ENCODE data around the gene HOXA3. TPM values are rescaled to one million over a fixed set of nuclear protein-coding genes. Genes with fewer than 3 reads are reported as not detected.

Gene HOXA3
- total and polyA plus RNA-seq, 9 of the 15 experiments (the other 6 are each of a cell fraction or from before 2014, with no cell fraction given): 0.04 to 0.13 TPM; not detected in 7

- Histone ChIP-seq H3K27me3 (ENCODE audit: control insufficient read depth in 2 of 2, insufficient read depth in 2 of 2, low read length in 2 of 2) (peaks cover 55 to 82% of the 10 kb centered on the region in 2 experiments), H2AFZ (ENCODE audit: low read depth, low read length) (no peak overlapping the region), H3K9me3 (replicated peaks; ENCODE audit: control insufficient read depth, insufficient read depth, low read depth, low read length) (no peaks in the 10 kb centered on the region), H3K4me1 (replicated peaks in 1 of 2; ENCODE audit: control insufficient read depth in 2 of 2, insufficient read depth in 2 of 2, low read length in 2 of 2) (peaks cover 0 to 31% of the 10 kb centered on the region in 2 experiments; a peak in 2 of 5 replicates), H3K4me3 (no peak overlapping the region), H3K9ac (ENCODE audit: insufficient read depth in 1 of 2, low read depth in 2 of 2, low read length in 2 of 2) (no peak overlapping the region), H3K27ac (ENCODE audit: extremely low read depth, low read depth, low read length) (no peak overlapping the region), H3K4me2 (ENCODE audit: insufficient read depth, low read length) (no peak overlapping the region), H3K36me3 (ENCODE audit: control insufficient read depth, insufficient read depth, low read length) (no peaks in the 10 kb centered on the region), H3K9me1 (ENCODE audit: control insufficient read depth, insufficient read depth, low read length) (no peaks in the 10 kb centered on the region), H3K79me2 (ENCODE audit: control insufficient read depth, insufficient read depth, low read length) (no peaks in the 10 kb centered on the region), H4K20me1 (replicated peaks; ENCODE audit: control insufficient read depth, insufficient read depth, low read length) (no peaks in the 10 kb centered on the region)
- in situ Hi-C loops (cut with MboI): no loop called here
- ChIA-PET POLR2A (interaction anchor here (0.6 to 2.4 kb wide), 2 partner anchors 8 to 13 kb away, joined by 3 to 6 read pairs; no protein-coding TSS in a partner anchor), CTCF (ENCODE audit: low intra/inter-chr PET ratio) (no interaction called here)
- DNase-seq (ENCODE audit: extremely low read depth in 1 of 4, low spot score in 3 of 4) (no peak), FAIRE-seq (no peak), ATAC-seq (no peak)
- no TSS peak for BruUV-seq (replicated peaks)
- intact Hi-C loops (cut with micrococcal nuclease): no loop called here
- no peak for TF ChIP-seq ZKSCAN3 (CRISPR knock-in tag; IDR thresholded peaks at IDR 0.05)
- no peak for TF ChIP-seq ZNF75A (CRISPR knock-in tag; IDR thresholded peaks at IDR 0.05)
- WGBS (ENCODE audit: insufficient coverage, low coverage, missing lambda C conversion rate): 6% methylated on average over 44 of the region's 46 CpGs
Observed at GRCh38 chr7:27187475-27188385, 35.3 kb upstream of the HOXA3 start.

DNA sequence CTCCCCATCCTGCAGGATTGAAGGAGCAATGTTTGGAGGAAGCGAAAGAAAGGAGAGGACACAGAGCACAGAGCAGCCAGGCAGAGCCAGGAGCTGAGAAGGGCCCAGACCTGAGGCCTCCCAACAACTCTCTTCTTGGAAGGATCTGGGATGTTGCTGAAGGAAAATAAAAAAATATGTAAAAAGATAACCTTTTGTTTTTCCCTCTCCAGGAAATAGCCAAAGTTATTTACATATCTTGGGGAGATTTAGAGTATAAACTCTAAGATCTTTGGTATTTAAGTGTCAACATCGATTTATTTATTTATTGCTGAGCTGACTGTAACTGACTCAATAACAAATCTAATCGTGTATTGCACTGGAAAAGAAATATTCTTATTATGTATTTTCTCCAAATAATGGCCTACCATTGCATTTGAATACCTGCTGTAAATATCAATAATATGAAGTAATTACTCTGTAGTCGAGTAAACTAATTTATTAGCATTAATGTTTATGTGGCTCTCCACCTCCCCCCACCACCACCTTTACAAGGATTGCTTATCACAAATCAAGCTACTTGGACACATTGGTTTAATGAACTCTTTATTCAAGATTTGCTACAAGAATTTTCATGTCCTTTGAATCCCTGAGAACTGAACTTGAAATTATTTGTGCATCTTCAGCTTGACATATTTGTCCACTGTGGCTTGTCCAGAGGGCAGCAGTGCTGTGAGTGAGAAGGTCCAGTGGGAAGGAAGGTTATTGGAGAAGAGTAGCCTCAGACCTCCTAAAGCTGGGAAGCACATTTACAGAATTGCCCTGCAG, 34.5 kb upstream of the HOXA3 start:
- H2AFZ ChIP-seq (ENCODE audit: low read depth, low read length): no peak overlapping the region
- DNase-seq (ENCODE audit: extremely low read depth in 1 of 4, low spot score in 3 of 4): no peak
- H3K4me3 ChIP-seq: no peak overlapping the region
- in situ Hi-C loops (cut with MboI) (no loop called here), intact Hi-C loops (cut with micrococcal nuclease) (no loop called here)
- WGBS (ENCODE audit: insufficient coverage, low coverage, missing lambda C conversion rate): 0% methylated on average over 4 of the region's 4 CpGs
- H3K27ac ChIP-seq (ENCODE audit: extremely low read depth, low read depth, low read length): no peak overlapping the region
- no peak for FAIRE-seq
- BruUV-seq (replicated peaks): no TSS peak
- peaks cover 0 to 23% of the 10 kb centered on the region in 2 experiments; a peak in 2 of 5 replicates for H3K4me1 ChIP-seq (replicated peaks in 1 of 2; ENCODE audit: control insufficient read depth in 2 of 2, insufficient read depth in 2 of 2, low read length in 2 of 2)
- POLR2A ChIA-PET: interaction anchor here (2.4 kb wide), 1 partner anchor 9 kb away, joined by 6 read pairs; no protein-coding TSS in a partner anchor
- no peaks in the 10 kb centered on the region for H3K9me1 ChIP-seq (ENCODE audit: control insufficient read depth, insufficient read depth, low read length)
- no peak overlapping the region for H3K4me2 ChIP-seq (ENCODE audit: insufficient read depth, low read length)
- peaks cover 56 to 82% of the 10 kb centered on the region in 2 experiments for H3K27me3 ChIP-seq (ENCODE audit: control insufficient read depth in 2 of 2, insufficient read depth in 2 of 2, low read length in 2 of 2)
- H3K79me2 ChIP-seq (ENCODE audit: control insufficient read depth, insufficient read depth, low read length): no peaks in the 10 kb centered on the region
- H3K36me3 ChIP-seq (ENCODE audit: control insufficient read depth, insufficient read depth, low read length): no peaks in the 10 kb centered on the region
- no peaks in the 10 kb centered on the region for H4K20me1 ChIP-seq (replicated peaks; ENCODE audit: control insufficient read depth, insufficient read depth, low read length)
- no peak for ATAC-seq
- CTCF ChIA-PET (ENCODE audit: low intra/inter-chr PET ratio): no interaction called here
- no peak overlapping the region for H3K9ac ChIP-seq (ENCODE audit: insufficient read depth in 1 of 2, low read depth in 2 of 2, low read length in 2 of 2)
- no peaks in the 10 kb centered on the region for H3K9me3 ChIP-seq (replicated peaks; ENCODE audit: control insufficient read depth, insufficient read depth, low read depth, low read length)
- no peak for TF ChIP-seq CBX5 (IDR thresholded peaks at IDR 0.05; ENCODE audit: borderline replicate concordance, low read depth)
- no peak for TF ChIP-seq TCF3 (CRISPR knock-in tag; IDR thresholded peaks at IDR 0.05)
- no peak for TF ChIP-seq ZNF134 (CRISPR knock-in tag; conservative IDR thresholded peaks at IDR 0.05)
- no peak for TF ChIP-seq ZNF77 (CRISPR knock-in tag; IDR thresholded peaks at IDR 0.05)
- TF ChIP-seq PCBP2 (IDR thresholded peaks at IDR 0.05; ENCODE audit: low read depth, low read length, poor library complexity, severe bottlenecking): no peak
- TF ChIP-seq NBN (IDR thresholded peaks at IDR 0.05; ENCODE audit: low read depth): no peak
- no peak for TF ChIP-seq DACH1 (IDR thresholded peaks at IDR 0.05; ENCODE audit: partially characterized antibody)
- no peak for TF ChIP-seq FOSL1 (tag; conservative IDR thresholded peaks at IDR 0.05)
- TF ChIP-seq ZNF239 (CRISPR knock-in tag; IDR thresholded peaks at IDR 0.05): no peak

Measured in K562 (cell line).